HepG2 (cell line): Measurements from ENCODE around the gene LRRC8E. TPM values are rescaled to one million over a fixed set of nuclear protein-coding genes. Genes with fewer than 3 reads are reported as not detected.

Experiments
- ATAC-seq: fragments of 200-7000 bp; cut with Tn5 transposase; 3 replicates; pipeline ENCODE4 v1.9.1; 2020; ENCODE audit warnings: mild to moderate bottlenecking, moderate library complexity
- BruUV-seq: library from RNA; stranded (reverse); fragments of 400-500 nt; replicated peaks from 2 replicates; lab custom pipeline; 2021; lab: Mats Ljungman, UMichigan
- CTCF ChIA-PET: fragments of 300-600 bp; formaldehyde crosslinking; extraction: SDS; loops from one replicate; lab custom pipeline; 2021; ENCODE audit warnings: low total read pairs, inconsistent platforms, low intra/inter-chr PET ratio; lab: Yijun Ruan, JAX
- POLR2A ChIA-PET: fragments of 350-600 bp; sonication (Branson Sonifier 250); formaldehyde crosslinking; loops from one replicate; lab custom pipeline; 2020; ENCODE audit warnings: antibody characterized with exemption, inconsistent platforms; lab: Yijun Ruan, JAX
- DNase-seq: peaks from one replicate; pipeline ENCODE4 v3.0.0-alpha.2; 2015; ENCODE audit warnings: low spot score
- FAIRE-seq: peaks from 3 replicates; lab custom pipeline; 2011; peaks lifted over from hg19 to GRCh38; lab: Jason Lieb, UNC
- H2AFZ ChIP-seq: one replicate; pipeline ENCODE4 v1.6.1; 2011; ENCODE audit warnings: low read length, inconsistent platforms
- H3K27ac ChIP-seq: fragments of 300-600 bp; 3 replicates; pipeline ENCODE4 v1.8.0; 2011; ENCODE audit warnings: mixed run types, mild to moderate bottlenecking, mixed read lengths, low read length, inconsistent platforms; ENCODE audit not compliant: insufficient read depth; ENCODE audit errors: extremely low read length
- H3K27me3 ChIP-seq, 2 experiments: fragments of 200-600 bp in 1 of 2; 2 replicates in 1 of 2; 3 replicates in 1 of 2; pipeline versions ENCODE4 v1.6.0 to v1.8.0; 2011; ENCODE audit warnings: low read length in 2 of 2, mild to moderate bottlenecking in 2 of 2, moderate library complexity in 2 of 2, inconsistent platforms in 1 of 2; ENCODE audit not compliant: insufficient read depth in 2 of 2, control insufficient read depth in 1 of 2
- H3K36me3 ChIP-seq, 2 experiments: fragments of 200-600 bp in 1 of 2; replicated peaks in 1 of 2; 2 replicates in 1 of 2; 3 replicates in 1 of 2; pipeline versions ENCODE4 v1.5.1 to v1.8.0; 2011; ENCODE audit warnings: low read length in 2 of 2, inconsistent platforms in 1 of 2; ENCODE audit not compliant: insufficient read depth in 2 of 2, control insufficient read depth in 1 of 2
- H3K4me1 ChIP-seq: 2 replicates; pipeline ENCODE4 v1.5.1; 2012; ENCODE audit warnings: low read length, inconsistent platforms; ENCODE audit not compliant: insufficient read depth
- H3K4me2 ChIP-seq: 2 replicates; pipeline ENCODE4 v1.6.0; 2011; ENCODE audit warnings: low read depth, low read length, inconsistent platforms
- H3K4me3 ChIP-seq, 3 experiments: fragments of 200-600 bp in 1 of 3; sonication (generic), shearing (Covaris generic) in 1 of 3; replicated peaks in 1 of 3; 2 replicates each; pipeline ENCODE4 v1.5.1; 2011 to 2016; ENCODE audit warnings: low read length in 3 of 3, inconsistent platforms in 2 of 3, low read depth in 2 of 3, mild to moderate bottlenecking in 2 of 3, control low read depth in 1 of 3, mixed read lengths in 1 of 3; ENCODE audit not compliant: insufficient read depth in 1 of 3
- H3K79me2 ChIP-seq: one replicate; pipeline ENCODE4 v1.6.1; 2011; ENCODE audit warnings: low read length, inconsistent platforms; ENCODE audit not compliant: insufficient read depth
- H3K9ac ChIP-seq: 2 replicates; pipeline ENCODE4 v1.6.0; 2011; ENCODE audit warnings: mild to moderate bottlenecking, low read depth, low read length, inconsistent platforms; ENCODE audit not compliant: insufficient read depth
- H3K9me3 ChIP-seq: 2 replicates; pipeline ENCODE4 v1.5.1; 2012; ENCODE audit warnings: mild to moderate bottlenecking, low read length
- H4K20me1 ChIP-seq: 2 replicates; pipeline ENCODE4 v1.6.0; 2011; ENCODE audit warnings: inconsistent platforms, mild to moderate bottlenecking, low read length, moderate library complexity; ENCODE audit not compliant: insufficient read depth
- ATF3 ChIP-seq: sonication (generic); formaldehyde crosslinking; IDR thresholded peaks from 2 replicates; pipeline ENCODE4 v1.4.0; 2020; ENCODE audit warnings: missing genetic modification reagents
- KLF15 ChIP-seq: sonication (generic); formaldehyde crosslinking; IDR thresholded peaks from 2 replicates; pipeline ENCODE4 v1.8.1; 2023; ENCODE audit warnings: borderline replicate concordance, mild to moderate bottlenecking, inconsistent platforms, missing genetic modification reagents, mixed read lengths
- MAFK ChIP-seq, 2 experiments: IDR thresholded peaks in 1 of 2; conservative IDR thresholded peaks in 1 of 2; 2 replicates each; pipeline ENCODE4 v1.6.1; 2011; ENCODE audit warnings: improper control_type of control experiment in 2 of 2, low read length in 2 of 2
- PATZ1 ChIP-seq: sonication (generic); formaldehyde crosslinking; IDR thresholded peaks from 2 replicates; pipeline ENCODE4 v1.4.0; 2020; ENCODE audit warnings: missing genetic modification reagents
- SMARCE1 ChIP-seq: fragments of 450-650 bp; IDR thresholded peaks from 2 replicates; pipeline ENCODE4 v1.6.1; 2017; ENCODE audit warnings: borderline replicate concordance
- SOX6 ChIP-seq, 2 experiments: fragments of 450-650 bp in 1 of 2; sonication (generic) in 1 of 2; formaldehyde crosslinking in 1 of 2; IDR thresholded peaks; 2 replicates each; pipeline versions ENCODE4 v1.4.0 to v1.6.1; 2017 to 2020; ENCODE audit warnings: antibody characterized with exemption in 1 of 2, mild to moderate bottlenecking in 1 of 2, missing genetic modification reagents in 1 of 2
- YY1 ChIP-seq: IDR thresholded peaks from 2 replicates; pipeline ENCODE4 v1.6.1; 2011; ENCODE audit warnings: low read length, low read depth, moderate library complexity, mild to moderate bottlenecking; ENCODE audit not compliant: insufficient read depth, insufficient replicate concordance
- ZBTB46 ChIP-seq: sonication (generic); formaldehyde crosslinking; IDR thresholded peaks from 2 replicates; pipeline ENCODE4 v1.4.0; 2020; ENCODE audit warnings: mild to moderate bottlenecking, missing genetic modification reagents, borderline replicate concordance
- ZNF124 ChIP-seq: sonication (generic); formaldehyde crosslinking; IDR thresholded peaks from 2 replicates; pipeline ENCODE4 v1.4.0; 2020; ENCODE audit warnings: missing genetic modification reagents
- ZNF224 ChIP-seq: sonication (generic); formaldehyde crosslinking; IDR thresholded peaks from 2 replicates; pipeline ENCODE4 v1.5.0; 2020; ENCODE audit warnings: mild to moderate bottlenecking, missing genetic modification reagents
- ZNF333 ChIP-seq: sonication (generic); formaldehyde crosslinking; IDR thresholded peaks from 2 replicates; pipeline ENCODE4 v1.4.0; 2020; ENCODE audit warnings: mild to moderate bottlenecking, missing genetic modification reagents, borderline replicate concordance
- ZNF512B ChIP-seq: sonication (generic); formaldehyde crosslinking; IDR thresholded peaks from 2 replicates; pipeline ENCODE4 v1.5.1; 2020; ENCODE audit warnings: missing genetic modification reagents, mild to moderate bottlenecking, borderline replicate concordance
- WGBS: methylation state at CpG from one replicate; pipeline ENCODE4 v1.1.6; 2017; ENCODE audit warnings: low lambda C conversion rate; 5-methylcytosine and 5-hydroxymethylcytosine counted together
- in situ Hi-C: cut with HindIII; loops from 2 replicates; pipeline ENCODE4 v1.10.0; 2017; ENCODE audit warnings: low pct_unique_long_range_greater_than_20kb; ENCODE audit not compliant: extremely low pct_ligation_motif_present
- intact Hi-C: fragments of 100-400 bp; cut with micrococcal nuclease; formaldehyde crosslinking; loops from one replicate; pipeline ENCODE4 v1.10.0; 2022; ENCODE audit not compliant: unreplicated experiment
- polyA plus RNA-seq, 8 experiments: library from polyadenylated mRNA; depleted of rRNA in 3 of 8; stranded (reverse) in 7 of 8; unstranded in 1 of 8; fragments of >200 nt; fragmentation: Illumina TruSeq in 4 of 8; extraction: Trizol in 4 of 8; gene quantifications; 2 replicates each; pipeline versions ENCODE4 v1.2.1 to v1.2.3, GENCODE V29; 2011 to 2016; ENCODE audit warnings: low read depth in 4 of 8, missing spikeins in 1 of 8, mixed read lengths in 1 of 8; ENCODE audit not compliant: insufficient read depth in 1 of 8
- total RNA-seq, 5 experiments: library from RNA; depleted of rRNA; stranded (reverse); fragments of >200 nt; fragmentation: Illumina TruSeq; extraction: Trizol; gene quantifications; 2 replicates each; pipeline ENCODE4 v1.2.3, GENCODE V29; 2016; ENCODE audit warnings: low read depth in 1 of 5

The LRRC8E gene
- total and polyA plus RNA-seq, 2 of the 13 experiments (the other 11 are each of a cell fraction or from before 2014, with no cell fraction given) = 8.0 to 10.3 TPM

- no peak overlapping the region for H3K4me2 ChIP-seq
- BruUV-seq = no TSS peak
- 100% methylated on average over 1 of the region's 10 CpGs for WGBS
- FAIRE-seq (no peak), ATAC-seq (no peak), DNase-seq (no peak)
- intact Hi-C loops = no loop called here
- POLR2A ChIA-PET = interaction anchor here (5.2 kb wide), 1 partner anchor 10 kb away, joined by 57 read pairs; the partner anchor contains the start of gene TIMM44
- H3K9ac ChIP-seq = no peak overlapping the region
- no peaks in the 10 kb centered on the region for H3K9me3 ChIP-seq
- no peaks in the 10 kb centered on the region for H3K79me2 ChIP-seq
- no peaks in the 10 kb centered on the region for H3K27me3 ChIP-seq
- no peak for TF ChIP-seq ZNF124 (CRISPR knock-in tag)
- no peak for TF ChIP-seq ATF3
- no peak for TF ChIP-seq MAFK (conservative IDR thresholded peaks at IDR 0.05 in 1 of 2, IDR thresholded peaks at IDR 0.05 in 1 of 2; ENCODE audit: low read length in 2 of 2)
- no peak for TF ChIP-seq ZNF512B (CRISPR knock-in tag)
- TF ChIP-seq ZNF224 (CRISPR knock-in tag) = no peak
- no peak for TF ChIP-seq ZBTB46
- no peak for TF ChIP-seq YY1
- no peak for TF ChIP-seq ZNF333 (CRISPR knock-in tag)
- no peak for TF ChIP-seq PATZ1 (CRISPR knock-in tag)
- no peak for TF ChIP-seq SMARCE1
- TF ChIP-seq SOX6 (IDR thresholded peaks at IDR 0.05) = no peak
- no peak for TF ChIP-seq SOX6 (CRISPR knock-in tag; IDR thresholded peaks at IDR 0.05)
- no peak for TF ChIP-seq KLF15 (CRISPR knock-in tag)
- in situ Hi-C loops = no loop called here
- H4K20me1 ChIP-seq = no peaks in the 10 kb centered on the region
- H3K4me1 ChIP-seq = no peaks in the 10 kb centered on the region
- CTCF ChIA-PET = no interaction called here
- H2AFZ ChIP-seq = no peak overlapping the region
- H3K36me3 ChIP-seq = peaks cover 38 to 71% of the 10 kb centered on the region in 2 experiments; a peak in 4 of 5 replicates
- no peak overlapping the region for H3K4me3 ChIP-seq
- H3K27ac ChIP-seq = no peak overlapping the region
Measured at GRCh38 chr19:7932930-7933300, 44.6 kb downstream of the LRRC8E start.
